Measurements from ENCODE around the gene CACNA1C. TPM values are rescaled to one million over a fixed set of nuclear protein-coding genes. Genes with fewer than 3 reads are reported as not detected.

CACNA1C gene
- total RNA-seq, 2 donors from 2014 or later: 0.86 to 6.3 TPM

GRCh38 chr12:2439332-2440100, 386.7 kb downstream of the CACNA1C start:
- Mint-ChIP-seq H3K27ac (no peak overlapping the region), H3K9me3 (no peaks in the 10 kb centered on the region), H3K4me3 (no peak overlapping the region), H3K4me1 (no peaks in the 10 kb centered on the region), H3K27me3 (ENCODE audit: insufficient read depth) (peaks cover 12% of the 10 kb centered on the region), H3K36me3 (ENCODE audit: low read depth) (no peaks in the 10 kb centered on the region)
- H3K27ac ChIP-seq (ENCODE audit: low read depth, low read length): no peak overlapping the region
- no peak overlapping the region for H3K4me3 ChIP-seq (ENCODE audit: low read length)
- H3K9me3 ChIP-seq (ENCODE audit: control insufficient read depth, low read length): no peaks in the 10 kb centered on the region
- DNase-seq: no peak
- no peaks in the 10 kb centered on the region for H3K36me3 ChIP-seq (ENCODE audit: control insufficient read depth, insufficient read depth, low read length)
- TF ChIP-seq CTCF (conservative IDR thresholded peaks at IDR 0.05): no peak
- no peaks in the 10 kb centered on the region for H3K27me3 ChIP-seq (ENCODE audit: control insufficient read depth, insufficient read depth, low read length, poor library complexity, severe bottlenecking)
- H3K9ac ChIP-seq (ENCODE audit: extremely low read depth, low read length, poor library complexity, severe bottlenecking): no peak overlapping the region
- 89 to 93% methylated on average over 6 to 11 of the region's 11 CpGs for WGBS, 2 experiments (ENCODE audit: insufficient coverage in 1 of 2, insufficient read length in 1 of 2)
- no peaks in the 10 kb centered on the region for H3K4me1 ChIP-seq (ENCODE audit: control insufficient read depth, insufficient read depth, low read length)

GRCh38 chr12:2443776-2444175, 391.0 kb downstream of the CACNA1C start:
- Mint-ChIP-seq H3K27ac (no peak overlapping the region), H3K4me1 (no peaks in the 10 kb centered on the region), H3K9me3 (no peaks in the 10 kb centered on the region), H3K36me3 (ENCODE audit: low read depth) (no peaks in the 10 kb centered on the region), H3K27me3 (ENCODE audit: insufficient read depth) (peaks cover 11% of the 10 kb centered on the region), H3K4me3 (no peak overlapping the region)
- no peak for DNase-seq
- Histone ChIP-seq H3K4me1 (ENCODE audit: control insufficient read depth, insufficient read depth, low read length) (no peaks in the 10 kb centered on the region), H3K36me3 (ENCODE audit: control insufficient read depth, insufficient read depth, low read length) (no peaks in the 10 kb centered on the region), H3K27ac (ENCODE audit: low read depth, low read length) (no peak overlapping the region), H3K27me3 (ENCODE audit: control insufficient read depth, insufficient read depth, low read length, poor library complexity, severe bottlenecking) (no peaks in the 10 kb centered on the region), H3K4me3 (ENCODE audit: low read length) (no peak overlapping the region), H3K9ac (ENCODE audit: extremely low read depth, low read length, poor library complexity, severe bottlenecking) (no peak overlapping the region), H3K9me3 (ENCODE audit: control insufficient read depth, low read length) (no peaks in the 10 kb centered on the region)
- 88 to 96% methylated on average over 4 to 7 of the region's 7 CpGs for WGBS, 2 experiments (ENCODE audit: insufficient coverage in 1 of 2, insufficient read length in 1 of 2)
- no peak for TF ChIP-seq CTCF (conservative IDR thresholded peaks at IDR 0.05)

GRCh38 chr12:2445968-2446367, 393.2 kb downstream of the CACNA1C start:
- no peak for TF ChIP-seq CTCF (conservative IDR thresholded peaks at IDR 0.05)
- DNase-seq: no peak
- Mint-ChIP-seq H3K9me3 (no peaks in the 10 kb centered on the region), H3K36me3 (ENCODE audit: low read depth) (no peaks in the 10 kb centered on the region), H3K4me1 (no peaks in the 10 kb centered on the region), H3K27ac (no peak overlapping the region), H3K27me3 (ENCODE audit: insufficient read depth) (peaks cover 12% of the 10 kb centered on the region), H3K4me3 (no peak overlapping the region)
- Histone ChIP-seq H3K4me1 (ENCODE audit: control insufficient read depth, insufficient read depth, low read length) (no peaks in the 10 kb centered on the region), H3K36me3 (ENCODE audit: control insufficient read depth, insufficient read depth, low read length) (no peaks in the 10 kb centered on the region), H3K9me3 (ENCODE audit: control insufficient read depth, low read length) (no peaks in the 10 kb centered on the region), H3K4me3 (ENCODE audit: low read length) (no peak overlapping the region), H3K27me3 (ENCODE audit: control insufficient read depth, insufficient read depth, low read length, poor library complexity, severe bottlenecking) (no peaks in the 10 kb centered on the region), H3K9ac (ENCODE audit: extremely low read depth, low read length, poor library complexity, severe bottlenecking) (no peak overlapping the region), H3K27ac (ENCODE audit: low read depth, low read length) (no peak overlapping the region)
- 70 to 80% methylated on average over 1 of the region's 1 CpG for WGBS, 2 experiments (ENCODE audit: insufficient coverage in 1 of 2, insufficient read length in 1 of 2)

Data from endodermal cell (in vitro differentiated cells).